ENCODE data around the gene KLK5. TPM values are rescaled to one million over a fixed set of nuclear protein-coding genes. Genes with fewer than 3 reads are reported as not detected.
"Not testable (repeated sequence)": the region's sequence is repeated elsewhere in the genome, so short reads cannot be mapped to it uniquely, and the experiment has no call there.

The KLK5 gene
- total RNA-seq, 1 donor from 2014 or later: not detected

DNA sequence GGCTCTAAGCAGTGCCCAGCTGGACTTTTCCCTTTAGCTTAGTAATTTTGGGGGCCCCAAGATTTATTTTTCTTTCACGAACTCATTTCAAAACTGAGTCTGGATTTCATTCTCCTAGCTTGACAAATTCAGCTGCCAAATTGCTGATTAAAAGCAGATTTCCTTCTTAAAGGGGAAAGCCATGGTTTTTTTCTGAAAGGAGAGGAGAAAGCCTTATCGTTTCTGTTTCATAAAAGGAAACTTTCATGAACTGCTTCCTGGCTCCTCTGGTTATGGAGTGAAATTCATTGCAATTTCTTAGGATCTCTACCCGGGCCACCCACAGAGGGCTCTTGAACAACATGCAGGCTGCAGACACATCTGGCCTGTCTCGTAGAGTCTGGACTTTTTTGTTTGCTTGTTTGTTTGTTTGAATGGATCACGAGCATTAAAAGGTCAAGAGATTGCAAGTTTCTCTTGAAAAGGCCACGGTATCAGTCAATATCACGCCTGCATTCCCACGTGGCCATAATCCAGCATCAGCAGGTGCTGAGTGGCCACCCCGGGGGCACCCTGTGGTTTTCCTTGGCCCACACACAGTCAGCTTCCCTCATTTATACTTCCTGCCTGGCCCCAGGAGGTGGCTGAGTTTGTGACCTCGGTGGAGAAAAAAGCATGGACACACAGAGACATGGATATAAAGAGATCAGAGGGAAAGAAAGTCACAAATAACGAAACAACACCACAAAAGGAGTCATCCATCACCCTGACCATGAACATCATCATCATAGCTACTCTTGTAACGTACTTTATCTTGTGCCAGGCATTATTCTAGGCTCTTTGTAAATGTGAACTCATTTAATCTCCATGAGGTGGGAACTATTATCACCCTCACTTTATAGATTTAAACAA is 31.2 kb downstream of the KLK5 start:
- DNase-seq: no peak

GRCh38 chr19:50916069-50916468 is 36.8 kb downstream of the KLK5 start:
- DNase-seq: no peak

DNA sequence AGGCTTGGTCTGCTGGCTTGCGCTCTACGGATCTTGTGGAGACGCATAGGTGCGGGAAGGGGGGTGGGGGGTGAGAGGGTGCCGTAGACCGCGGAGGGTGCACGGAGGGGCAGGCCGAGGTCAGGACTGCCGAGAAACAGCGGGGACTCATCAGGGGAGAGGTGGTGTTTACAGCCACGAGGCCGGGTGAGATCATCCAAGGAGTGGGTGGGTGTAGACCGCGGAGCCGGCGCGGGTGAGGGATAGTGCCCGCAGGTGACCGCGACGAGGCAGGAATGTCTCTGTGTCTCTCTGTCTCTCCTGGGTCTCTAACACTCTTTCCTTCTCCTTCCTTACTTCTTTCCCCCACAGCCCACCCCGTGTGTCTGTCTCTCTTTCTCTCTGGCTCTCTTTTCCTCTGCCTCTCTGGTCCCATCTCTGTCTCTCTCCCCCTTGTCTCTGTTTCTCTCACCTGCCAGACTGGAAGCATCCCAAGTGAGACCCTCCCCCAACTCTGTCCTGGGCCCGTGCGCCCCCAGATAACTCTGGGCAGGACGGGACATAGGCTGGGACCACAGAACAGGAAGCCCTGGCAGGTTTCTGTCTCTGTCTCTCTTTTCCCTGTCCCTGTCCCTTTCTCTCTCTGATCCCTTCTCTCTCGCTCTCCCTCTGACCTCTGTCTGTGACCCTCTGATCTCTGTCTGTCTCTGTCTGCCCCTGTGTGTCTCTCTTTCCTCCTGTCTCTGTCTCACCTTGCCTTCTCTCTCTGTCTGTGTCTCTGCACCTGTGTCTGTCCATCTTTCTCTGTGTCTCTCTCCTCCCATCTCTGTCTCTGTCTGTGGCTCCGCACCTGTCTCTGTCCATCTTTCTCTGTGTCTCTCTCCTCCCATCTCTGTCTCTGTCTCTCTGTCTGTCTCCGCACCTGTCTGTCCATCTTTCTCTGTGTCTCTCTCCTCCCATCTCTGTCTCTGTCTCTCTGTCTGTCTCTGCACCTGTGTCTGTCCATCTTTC is 39.8 kb downstream of the KLK5 start:
- DNase-seq: no peak

GRCh38 chr19:50912102-50912599 is 40.7 kb downstream of the KLK5 start:
- no peak for DNase-seq

DNA sequence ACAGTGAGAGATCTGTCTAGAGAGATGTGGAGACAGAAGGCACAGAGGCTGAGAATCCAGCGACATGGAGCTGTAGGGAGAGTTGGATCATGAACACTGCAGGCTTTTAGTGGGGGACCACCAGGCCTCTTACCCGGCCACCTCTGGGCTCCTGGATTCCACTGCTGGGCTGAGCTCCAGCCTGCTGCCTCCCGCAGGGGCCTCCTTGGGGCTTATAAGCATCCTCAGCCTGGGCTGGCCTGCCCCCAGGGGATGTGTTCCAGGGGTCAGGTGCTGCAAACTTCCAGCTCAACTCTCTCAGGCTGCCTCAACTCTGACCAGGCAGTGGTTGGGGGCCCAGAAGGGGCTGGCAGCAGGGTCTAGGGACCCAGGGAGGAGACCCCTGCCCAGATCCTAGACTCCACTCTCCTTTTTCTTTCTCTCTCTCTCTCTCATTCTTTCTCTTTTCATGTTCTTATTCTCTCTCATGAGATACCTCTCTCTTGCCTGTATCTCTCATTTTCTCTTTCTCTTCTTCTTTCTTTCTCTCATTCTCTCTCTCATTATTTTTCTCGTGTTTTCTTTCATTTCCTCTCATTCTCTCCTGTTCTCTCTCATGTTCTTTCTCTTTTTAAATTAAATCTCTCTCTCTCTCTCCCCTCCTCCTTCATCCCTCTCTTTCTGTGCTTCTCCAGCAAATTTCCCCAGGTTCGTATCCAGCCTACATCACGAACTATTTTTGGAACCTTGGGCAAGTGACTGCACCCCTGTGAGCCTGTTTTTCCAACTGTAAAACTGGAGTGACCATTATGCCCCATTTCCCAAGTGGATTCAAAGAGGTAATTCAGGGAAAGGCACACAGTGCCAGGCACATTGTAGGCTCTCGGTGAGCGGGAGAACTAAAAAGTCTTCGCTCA is 41.4 kb downstream of the KLK5 start, which contains the start of gene KLK4:
TSS of gene KLK4 (minus strand) at position 190 of the 896 bp plus-strand sequence. CDS start 657 bp downstream, outside the sequence.
- DNase-seq: no peak

DNA sequence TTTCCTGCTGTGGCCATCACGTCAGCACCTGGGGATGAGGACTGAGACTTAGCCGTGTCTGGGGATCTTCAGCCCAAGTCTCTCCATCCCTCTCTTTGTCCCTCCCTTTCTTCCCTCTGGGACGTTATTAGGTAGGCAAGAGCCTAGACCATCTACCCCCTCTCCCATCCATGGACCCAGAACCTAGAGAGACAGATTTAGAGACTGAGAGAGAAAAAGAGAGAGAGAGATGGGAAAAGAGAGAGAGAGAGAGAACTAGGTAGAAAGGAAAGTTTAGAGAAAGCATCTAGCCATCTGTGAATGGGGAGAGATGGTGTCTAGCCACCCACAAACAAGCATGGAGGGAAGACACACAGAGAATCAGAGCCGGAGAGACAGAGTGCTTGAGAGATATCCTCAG is 42.1 kb downstream of the KLK5 start:
- no peak for DNase-seq

DNA sequence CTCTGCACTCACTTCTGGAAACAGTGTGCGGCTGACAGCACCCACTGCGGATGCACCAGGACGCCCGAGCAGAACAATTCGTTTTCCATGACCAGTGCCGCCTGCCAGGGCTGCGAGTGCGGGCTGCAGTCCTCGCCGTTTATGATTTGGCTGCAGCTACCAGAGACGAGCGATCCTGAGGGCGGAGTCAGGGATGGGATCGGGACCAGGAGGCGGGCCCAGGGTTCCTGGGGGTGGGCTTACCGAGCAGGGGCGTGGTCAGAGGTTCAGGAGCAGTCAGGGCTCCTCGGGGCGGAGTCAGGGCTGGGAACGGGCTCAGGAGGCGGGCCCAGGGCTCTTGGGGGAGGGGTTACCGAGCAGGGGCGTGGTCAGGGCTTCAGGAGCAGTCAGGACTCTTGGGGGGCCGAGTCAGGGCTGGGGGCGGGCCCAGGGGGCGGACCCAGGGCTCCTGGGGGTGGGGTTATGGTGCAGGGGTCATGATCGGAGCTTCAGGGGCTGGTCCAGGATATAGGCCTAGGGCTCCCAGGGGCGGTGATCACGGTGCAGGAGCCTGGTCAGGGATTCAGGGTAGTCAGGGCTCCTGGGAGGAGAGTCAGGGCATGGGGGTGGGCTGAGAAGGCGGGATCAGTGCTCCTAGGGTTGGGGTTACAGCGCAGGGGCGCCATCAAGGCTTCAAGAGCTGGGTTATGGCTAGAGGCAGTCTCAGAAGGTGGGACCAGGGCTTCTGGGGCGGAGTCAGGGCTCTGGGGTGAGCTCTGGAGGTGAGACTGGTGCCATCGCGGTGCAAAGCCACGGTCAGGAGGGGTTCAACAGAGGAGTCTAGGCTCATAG is 43.4 kb downstream of the KLK5 start:
- DNase-seq: no peak

- DNase-seq: no peak
Measured at GRCh38 chr19:50908336-50908735, 44.5 kb downstream of the KLK5 start.

GRCh38 chr19:50906217-50906616 is 46.6 kb downstream of the KLK5 start:
- no peak for DNase-seq

GRCh38 chr19:50902640-50903039 is 50.2 kb downstream of the KLK5 start:
- no peak for DNase-seq

DNA sequence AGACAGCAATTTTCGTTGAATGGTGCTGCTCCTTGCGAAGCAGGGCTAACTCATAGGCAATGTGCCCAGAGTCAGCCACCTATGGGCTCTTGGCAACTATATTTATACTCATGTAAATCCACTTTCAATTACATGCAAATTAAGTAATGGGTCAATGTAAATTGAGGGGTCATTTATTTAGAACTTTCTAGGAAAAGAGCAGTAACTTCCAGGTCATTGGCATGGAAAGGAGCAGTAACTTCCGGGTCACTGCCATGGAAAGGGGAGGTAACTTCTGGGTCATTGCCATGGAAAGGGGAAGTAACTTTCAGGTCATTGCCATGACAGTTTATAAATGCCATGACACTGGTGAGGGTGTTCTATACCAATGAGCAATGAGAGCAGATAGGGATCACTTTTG is 53.3 kb downstream of the KLK5 start:
- no peak for DNase-seq

- DNase-seq: no peak
Measured at GRCh38 chr19:50898018-50898417, 54.8 kb downstream of the KLK5 start.

DNA sequence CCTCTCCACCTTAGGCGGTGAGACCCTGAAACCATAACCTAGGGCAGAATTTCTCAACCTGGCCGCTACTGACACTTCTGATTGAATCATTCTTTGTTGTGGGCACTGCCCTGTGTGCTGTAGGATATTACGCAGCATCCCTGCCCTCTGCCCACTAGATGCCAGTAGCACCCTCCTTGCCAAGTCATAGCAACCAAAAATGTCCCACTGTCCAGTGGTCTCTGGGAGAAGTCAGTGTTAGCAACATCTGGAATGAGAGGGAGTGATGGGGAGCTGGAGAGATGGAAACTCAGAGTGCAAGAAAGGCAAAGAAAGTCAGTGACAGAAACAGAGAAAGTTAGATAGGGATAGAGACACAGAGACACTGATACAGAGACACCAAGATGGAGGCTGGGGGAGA is 55.2 kb downstream of the KLK5 start:
- no peak for DNase-seq

- DNase-seq: no peak
Measured at GRCh38 chr19:50897191-50897607, 55.6 kb downstream of the KLK5 start.

- DNase-seq: no peak
Measured at GRCh38 chr19:50896591-50897190, 56.1 kb downstream of the KLK5 start.

DNA sequence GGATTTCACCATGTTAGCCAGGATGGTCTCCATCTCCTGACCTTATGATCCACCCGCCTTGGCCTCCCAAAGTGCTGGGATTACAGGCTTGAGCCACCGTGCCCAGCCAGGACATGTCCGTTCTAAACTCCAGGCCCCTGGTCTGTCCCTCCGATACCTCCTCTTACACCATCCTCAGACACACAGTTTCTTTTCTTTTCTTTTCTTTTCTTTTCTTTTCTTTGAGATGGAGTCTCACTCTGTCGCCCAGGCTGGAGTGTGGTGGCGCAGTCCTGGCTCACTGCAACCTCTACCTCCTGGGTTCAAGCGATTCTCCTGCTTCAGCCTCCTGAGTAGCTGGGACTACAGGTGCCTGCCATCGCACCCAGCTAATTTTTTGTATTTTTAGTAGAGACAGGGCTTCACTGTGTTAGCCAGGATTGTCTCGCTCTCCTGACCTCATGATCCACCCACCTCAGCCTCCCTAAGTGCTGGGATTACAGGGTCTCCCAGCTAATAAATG is 56.7 kb downstream of the KLK5 start:
- not testable (repeated sequence) for DNase-seq

GRCh38 chr19:50894478-50895356 is 58.1 kb downstream of the KLK5 start:
- no peak for DNase-seq

Measured in occipital lobe (tissue), 2 donors.